PFSK-1 (cell line): ENCODE results near the gene CLMN.

Experiments used
- FOXP2 ChIP-seq: optimal IDR thresholded peaks from 2 replicates; pipeline ENCODE3; 2011; ENCODE audit warnings: borderline replicate concordance, control low read depth, inconsistent platforms; ENCODE audit not compliant: insufficient read depth; ENCODE audit errors: extremely low read length, extremely low read depth
- POLR2AphosphoS5 ChIP-seq: IDR thresholded peaks from 2 replicates; pipeline ENCODE4 v1.6.1; 2012; ENCODE audit warnings: low read depth, mild to moderate bottlenecking, control low read depth, low read length, moderate library complexity
- SIN3A ChIP-seq: IDR thresholded peaks from 2 replicates; pipeline ENCODE4 v1.6.1; 2012; ENCODE audit warnings: mild to moderate bottlenecking, low read length, moderate library complexity, borderline replicate concordance; ENCODE audit not compliant: insufficient read depth
- TAF1 ChIP-seq: IDR thresholded peaks from 2 replicates; pipeline ENCODE4 v1.6.1; 2012; ENCODE audit warnings: low read length, control low read depth, borderline replicate concordance; ENCODE audit not compliant: insufficient read depth

DNA sequence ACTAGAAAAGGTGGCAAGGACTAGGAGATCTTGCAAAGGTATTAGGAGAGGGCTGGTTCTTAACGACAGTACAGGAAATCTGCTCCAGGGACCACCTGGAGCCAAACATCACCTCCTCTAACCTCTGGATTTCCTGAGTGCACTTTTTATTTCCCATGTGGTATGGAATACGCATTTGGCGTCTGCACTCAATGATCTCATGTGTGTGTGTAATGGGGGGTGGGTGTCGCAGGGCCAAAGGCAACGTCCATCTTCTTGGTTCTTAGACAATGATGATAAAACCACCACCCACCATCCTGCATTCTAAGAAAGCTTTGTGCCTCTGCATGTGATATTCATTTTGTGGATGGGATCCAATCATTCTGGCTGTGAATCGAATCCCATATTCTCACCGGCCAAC is 68.8 kb downstream of the CLMN start:
- TF ChIP-seq SIN3A (no peak), POLR2AphosphoS5 (no peak), FOXP2 (no peak), TAF1 (no peak)
